ENCODE measurements around the gene CENPO.

Gene CENPO

DNA sequence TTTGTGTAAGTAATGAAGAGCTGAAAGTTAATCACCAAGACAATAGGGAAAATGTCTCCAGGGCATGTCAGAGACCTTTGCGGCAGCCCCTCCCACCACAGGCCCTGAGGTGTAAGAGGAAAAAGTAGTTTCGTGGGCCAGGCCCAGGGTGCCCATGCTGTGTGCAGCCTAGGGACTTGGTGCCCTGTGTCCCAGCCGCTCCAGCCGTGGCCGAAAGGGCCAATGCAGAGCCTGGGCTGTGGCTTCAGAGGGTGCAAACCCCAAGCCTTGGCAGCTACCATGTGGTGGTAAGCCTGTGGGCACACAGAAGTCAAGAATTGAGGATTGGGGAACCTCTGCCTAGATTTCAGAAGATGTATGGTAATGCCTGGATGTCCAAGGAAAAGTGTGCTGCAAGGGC lies 52.5 kb downstream of the CENPO start:
- TF ChIP-seq SUZ12 (IDR thresholded peaks at IDR 0.05; ENCODE audit: extremely low read depth, insufficient read depth, insufficient read length) (no peak), YY1 (IDR thresholded peaks at IDR 0.05; ENCODE audit: insufficient read depth, insufficient read length) (no peak), ZNF274 (IDR thresholded peaks at IDR 0.05; ENCODE audit: low read depth, low read length) (no peak)
- Histone ChIP-seq H3K4me3 (ENCODE audit: insufficient read length, low read depth) (no peak overlapping the region), H3K36me3 (ENCODE audit: insufficient read depth, insufficient read length, low read length) (peaks cover 3% of the 10 kb centered on the region), H3K4me1 (ENCODE audit: insufficient read depth, insufficient read length) (no peaks in the 10 kb centered on the region), H3K9me3 (ENCODE audit: insufficient read depth, low read length) (peaks cover 31% of the 10 kb centered on the region; the same call in 1 of the 2 replicates), H3K9ac (ENCODE audit: insufficient read length, low read depth) (no peak overlapping the region), H3K27me3 (ENCODE audit: insufficient read depth, insufficient read length) (no peaks in the 10 kb centered on the region)
- DNase-seq (ENCODE audit: low read depth, low spot score): no peak

DNA sequence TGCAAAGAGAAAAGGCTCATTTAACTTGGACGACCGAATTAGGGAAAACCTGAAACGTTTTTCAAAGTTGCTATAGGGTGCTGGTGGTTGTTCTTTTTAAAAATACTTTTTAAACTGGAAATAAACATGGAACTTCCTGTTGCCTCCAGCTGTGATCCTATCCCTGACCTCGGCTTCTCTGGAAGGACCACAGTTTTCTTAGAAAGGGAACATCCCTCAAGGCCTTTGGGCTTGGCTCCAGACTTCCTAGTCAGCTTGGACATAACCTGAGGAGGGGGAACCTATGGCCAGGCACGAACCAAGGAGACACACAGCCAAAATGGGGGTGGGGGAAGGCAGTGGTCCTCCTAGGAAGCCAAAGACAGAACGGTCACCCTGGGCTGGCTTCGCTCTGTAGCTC lies 57.7 kb downstream of the CENPO start:
- peaks cover 26% of the 10 kb centered on the region; the same call in 1 of the 2 replicates for H3K9me3 ChIP-seq (ENCODE audit: insufficient read depth, low read length)
- no peaks in the 10 kb centered on the region for H3K27me3 ChIP-seq (ENCODE audit: insufficient read depth, insufficient read length)
- no peak overlapping the region for H3K9ac ChIP-seq (ENCODE audit: insufficient read length, low read depth)
- no peak overlapping the region for H3K4me3 ChIP-seq (ENCODE audit: insufficient read length, low read depth)
- DNase-seq (ENCODE audit: low read depth, low spot score): no peak
- no peaks in the 10 kb centered on the region for H3K36me3 ChIP-seq (ENCODE audit: insufficient read depth, insufficient read length, low read length)
- H3K4me1 ChIP-seq (ENCODE audit: insufficient read depth, insufficient read length): no peaks in the 10 kb centered on the region
- no peak for TF ChIP-seq ZNF274 (IDR thresholded peaks at IDR 0.05; ENCODE audit: low read depth, low read length)
- no peak for TF ChIP-seq YY1 (IDR thresholded peaks at IDR 0.05; ENCODE audit: insufficient read depth, insufficient read length)
- TF ChIP-seq SUZ12 (IDR thresholded peaks at IDR 0.05; ENCODE audit: extremely low read depth, insufficient read depth, insufficient read length): no peak

DNA sequence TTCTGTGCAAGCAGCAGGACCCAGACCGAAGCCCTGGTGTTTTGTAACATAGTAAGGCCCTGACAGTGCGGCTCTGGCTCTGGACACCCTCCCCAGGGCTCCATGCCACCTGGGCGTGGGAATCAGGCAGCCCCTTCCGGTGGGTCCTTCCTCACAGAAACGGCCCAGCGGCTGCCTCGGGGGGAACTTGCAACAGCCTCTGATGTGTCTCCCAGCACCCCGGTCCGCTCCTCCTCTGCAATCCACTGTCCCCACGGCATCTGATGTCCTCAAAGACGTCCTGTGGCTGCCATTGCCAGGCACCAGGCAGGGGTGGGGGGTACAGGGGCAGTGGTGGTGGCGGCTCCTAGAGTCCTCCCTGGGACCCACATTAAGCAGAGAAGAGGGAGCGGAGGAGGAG lies 58.8 kb downstream of the CENPO start:
- Histone ChIP-seq H3K4me1 (ENCODE audit: insufficient read depth, insufficient read length) (no peaks in the 10 kb centered on the region), H3K27me3 (ENCODE audit: insufficient read depth, insufficient read length) (no peaks in the 10 kb centered on the region), H3K4me3 (ENCODE audit: insufficient read length, low read depth) (no peak overlapping the region), H3K9me3 (ENCODE audit: insufficient read depth, low read length) (peaks cover 19% of the 10 kb centered on the region; the same call in 1 of the 2 replicates), H3K9ac (ENCODE audit: insufficient read length, low read depth) (no peak overlapping the region), H3K36me3 (ENCODE audit: insufficient read depth, insufficient read length, low read length) (no peaks in the 10 kb centered on the region)
- TF ChIP-seq YY1 (IDR thresholded peaks at IDR 0.05; ENCODE audit: insufficient read depth, insufficient read length) (no peak), ZNF274 (IDR thresholded peaks at IDR 0.05; ENCODE audit: low read depth, low read length) (no peak), SUZ12 (IDR thresholded peaks at IDR 0.05; ENCODE audit: extremely low read depth, insufficient read depth, insufficient read length) (no peak)
- DNase-seq (ENCODE audit: low read depth, low spot score): no peak

DNA sequence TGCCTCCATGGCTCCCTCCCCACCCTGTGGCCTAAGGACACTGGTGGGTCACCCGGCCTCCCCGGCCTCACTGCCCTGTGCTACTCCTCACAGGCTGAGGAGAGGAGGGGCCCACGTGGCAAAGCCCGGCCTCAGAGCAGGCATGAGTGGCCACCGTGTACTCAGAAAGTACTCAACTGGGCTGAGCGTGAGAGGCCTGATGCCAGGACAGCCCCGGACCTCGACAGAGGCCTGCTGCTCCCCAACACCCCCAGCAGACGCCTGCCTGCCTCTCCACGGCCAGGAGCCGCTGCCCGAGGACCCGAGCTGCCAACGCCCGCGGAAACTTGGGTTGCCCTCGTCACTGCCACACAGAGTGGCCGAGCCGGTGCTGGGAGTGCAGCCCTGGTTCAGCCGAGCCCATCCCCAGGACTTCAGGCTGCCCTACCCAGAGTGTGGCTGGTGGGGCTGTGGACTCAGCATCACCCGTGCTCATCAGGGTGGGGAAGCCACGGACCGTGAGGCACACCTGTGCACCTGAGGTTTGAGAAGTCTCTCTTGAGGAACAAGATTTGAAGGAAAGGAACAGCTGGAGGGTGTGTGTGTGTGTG lies 59.3 kb downstream of the CENPO start:
- no peak for DNase-seq (ENCODE audit: low read depth, low spot score)
- no peaks in the 10 kb centered on the region for H3K4me1 ChIP-seq (ENCODE audit: insufficient read depth, insufficient read length)
- no peaks in the 10 kb centered on the region for H3K36me3 ChIP-seq (ENCODE audit: insufficient read depth, insufficient read length, low read length)
- no peak overlapping the region for H3K9ac ChIP-seq (ENCODE audit: insufficient read length, low read depth)
- H3K27me3 ChIP-seq (ENCODE audit: insufficient read depth, insufficient read length): no peaks in the 10 kb centered on the region
- H3K4me3 ChIP-seq (ENCODE audit: insufficient read length, low read depth): no peak overlapping the region
- no peak for TF ChIP-seq SUZ12 (IDR thresholded peaks at IDR 0.05; ENCODE audit: extremely low read depth, insufficient read depth, insufficient read length)
- TF ChIP-seq YY1 (IDR thresholded peaks at IDR 0.05; ENCODE audit: insufficient read depth, insufficient read length): no peak
- no peak for TF ChIP-seq ZNF274 (IDR thresholded peaks at IDR 0.05; ENCODE audit: low read depth, low read length)
- H3K9me3 ChIP-seq (ENCODE audit: insufficient read depth, low read length): peaks cover 14% of the 10 kb centered on the region; the same call in 1 of the 2 replicates

DNA sequence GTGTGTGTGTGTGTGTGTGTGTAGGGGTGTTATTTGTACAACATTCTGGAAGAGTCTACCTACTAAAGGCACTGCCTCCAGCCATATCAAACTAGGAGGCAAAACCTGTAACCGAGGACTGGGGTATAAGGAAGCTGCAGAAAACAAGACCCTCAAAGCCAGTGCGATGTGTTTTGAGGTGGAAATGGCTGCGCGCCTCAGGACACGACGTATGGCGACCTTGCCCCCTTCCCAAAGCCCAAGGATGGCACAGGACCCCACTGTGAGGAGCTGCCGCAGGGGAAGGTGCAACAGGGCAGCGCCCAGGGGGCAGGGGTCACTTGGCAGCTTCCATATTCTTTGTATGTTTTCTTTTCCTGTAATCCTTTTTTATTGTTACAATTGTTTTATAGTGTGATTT lies 59.8 kb downstream of the CENPO start:
- TF ChIP-seq ZNF274 (IDR thresholded peaks at IDR 0.05; ENCODE audit: low read depth, low read length) (no peak), SUZ12 (IDR thresholded peaks at IDR 0.05; ENCODE audit: extremely low read depth, insufficient read depth, insufficient read length) (no peak), YY1 (IDR thresholded peaks at IDR 0.05; ENCODE audit: insufficient read depth, insufficient read length) (no peak)
- Histone ChIP-seq H3K9ac (ENCODE audit: insufficient read length, low read depth) (no peak overlapping the region), H3K4me1 (ENCODE audit: insufficient read depth, insufficient read length) (no peaks in the 10 kb centered on the region), H3K9me3 (ENCODE audit: insufficient read depth, low read length) (peaks cover 9% of the 10 kb centered on the region; the same call in 1 of the 2 replicates), H3K4me3 (ENCODE audit: insufficient read length, low read depth) (no peak overlapping the region), H3K36me3 (ENCODE audit: insufficient read depth, insufficient read length, low read length) (no peaks in the 10 kb centered on the region), H3K27me3 (ENCODE audit: insufficient read depth, insufficient read length) (no peaks in the 10 kb centered on the region)
- DNase-seq (ENCODE audit: low read depth, low spot score): no peak

DNA sequence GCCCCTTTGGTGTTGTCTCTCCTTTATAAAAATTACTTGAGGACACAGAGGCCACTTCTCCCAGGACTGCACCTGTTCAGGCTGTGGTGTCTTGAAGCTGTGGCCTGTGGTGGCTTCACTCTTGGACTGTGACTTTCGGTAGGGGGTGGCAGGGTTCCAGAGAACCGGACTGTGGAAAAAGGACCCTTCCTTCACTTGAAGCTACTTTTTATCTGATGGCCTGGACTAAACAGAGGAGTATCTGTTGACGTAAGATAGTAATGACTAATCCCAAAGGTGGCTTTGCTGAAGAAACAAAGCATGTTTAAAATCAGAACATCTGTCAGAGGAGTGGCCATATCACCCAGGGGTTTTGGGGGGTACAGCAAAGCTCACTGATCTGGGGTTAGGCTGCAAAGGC lies 60.8 kb downstream of the CENPO start:
- H3K27me3 ChIP-seq (ENCODE audit: insufficient read depth, insufficient read length): no peaks in the 10 kb centered on the region
- no peaks in the 10 kb centered on the region for H3K36me3 ChIP-seq (ENCODE audit: insufficient read depth, insufficient read length, low read length)
- DNase-seq (ENCODE audit: low read depth, low spot score): no peak
- H3K4me1 ChIP-seq (ENCODE audit: insufficient read depth, insufficient read length): no peaks in the 10 kb centered on the region
- TF ChIP-seq YY1 (IDR thresholded peaks at IDR 0.05; ENCODE audit: insufficient read depth, insufficient read length) (no peak), ZNF274 (IDR thresholded peaks at IDR 0.05; ENCODE audit: low read depth, low read length) (no peak), SUZ12 (IDR thresholded peaks at IDR 0.05; ENCODE audit: extremely low read depth, insufficient read depth, insufficient read length) (no peak)
- H3K9me3 ChIP-seq (ENCODE audit: insufficient read depth, low read length): peaks cover 1% of the 10 kb centered on the region; the same call in 1 of the 2 replicates
- no peak overlapping the region for H3K4me3 ChIP-seq (ENCODE audit: insufficient read length, low read depth)
- H3K9ac ChIP-seq (ENCODE audit: insufficient read length, low read depth): no peak overlapping the region

DNA sequence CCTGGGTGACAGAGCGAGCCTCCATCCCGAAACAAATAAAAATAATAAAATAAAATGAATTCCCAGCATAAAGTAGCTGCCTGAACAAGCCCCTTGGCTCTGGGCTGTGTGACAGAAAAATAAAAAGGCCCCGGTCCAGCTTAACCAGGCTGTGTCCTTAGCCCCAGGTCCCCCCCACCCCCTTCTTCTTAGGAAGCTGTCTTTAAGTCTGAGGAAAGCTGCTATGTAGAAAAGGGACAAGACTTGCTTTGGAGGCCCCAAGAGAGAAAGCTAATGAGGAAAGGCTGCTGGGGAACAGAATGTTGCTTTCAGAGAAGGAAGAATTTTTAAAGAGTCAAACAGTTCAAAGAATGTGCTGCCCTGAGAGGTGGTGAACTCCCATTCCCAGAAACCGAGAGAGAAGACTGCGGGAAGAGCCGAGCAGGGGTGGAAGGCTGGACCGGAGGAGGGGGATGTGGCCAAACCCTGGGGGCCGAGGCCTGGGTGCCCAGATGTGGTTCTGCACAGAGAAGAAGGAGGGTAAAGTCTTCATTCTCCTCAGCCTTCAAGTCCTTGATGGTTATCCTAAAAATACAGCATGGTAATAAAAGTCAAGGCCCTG lies 61.9 kb downstream of the CENPO start:
- Histone ChIP-seq H3K9ac (ENCODE audit: insufficient read length, low read depth) (no peak overlapping the region), H3K36me3 (ENCODE audit: insufficient read depth, insufficient read length, low read length) (no peaks in the 10 kb centered on the region), H3K4me3 (ENCODE audit: insufficient read length, low read depth) (no peak overlapping the region), H3K27me3 (ENCODE audit: insufficient read depth, insufficient read length) (no peaks in the 10 kb centered on the region), H3K9me3 (ENCODE audit: insufficient read depth, low read length) (no peaks in the 10 kb centered on the region), H3K4me1 (ENCODE audit: insufficient read depth, insufficient read length) (no peaks in the 10 kb centered on the region)
- DNase-seq (ENCODE audit: low read depth, low spot score): no peak
- TF ChIP-seq YY1 (IDR thresholded peaks at IDR 0.05; ENCODE audit: insufficient read depth, insufficient read length) (no peak), ZNF274 (IDR thresholded peaks at IDR 0.05; ENCODE audit: low read depth, low read length) (no peak), SUZ12 (IDR thresholded peaks at IDR 0.05; ENCODE audit: extremely low read depth, insufficient read depth, insufficient read length) (no peak)
